ENCODE measurements around the gene SH3D21. TPM values are rescaled to one million over a fixed set of nuclear protein-coding genes. Genes with fewer than 3 reads are reported as not detected.

SH3D21 gene
- total and polyA plus RNA-seq, 2 of the 8 experiments (the other 6 are each of a cell fraction or from before 2014, with no cell fraction given) = 3.4 to 8.6 TPM

GRCh38 chr1:36328088-36328480 lies 21.9 kb downstream of the SH3D21 start (continued):
- no peak for TF ChIP-seq ATF2 (IDR thresholded peaks at IDR 0.05; ENCODE audit: low read length)
- no peak for TF ChIP-seq E2F6 (IDR thresholded peaks at IDR 0.05)
- TF ChIP-seq NANOG (IDR thresholded peaks at IDR 0.05; ENCODE audit: insufficient read depth, low read depth, low read length, poor library complexity, severe bottlenecking) = no peak
- TF ChIP-seq RFX5 (IDR thresholded peaks at IDR 0.05; ENCODE audit: borderline replicate concordance, low read depth, low read length) = no peak
